HepG2 (cell line): Measurements from ENCODE around the gene CHRM5. TPM values are rescaled to one million over a fixed set of nuclear protein-coding genes. Genes with fewer than 3 reads are reported as not detected.

Experiments
- ATAC-seq: fragments of 200-7000 bp; cut with Tn5 transposase; 3 replicates; pipeline ENCODE4 v1.9.1; 2020; ENCODE audit warnings: mild to moderate bottlenecking, moderate library complexity
- BruUV-seq: library from RNA; stranded (reverse); fragments of 400-500 nt; replicated peaks from 2 replicates; lab custom pipeline; 2021; lab: Mats Ljungman, UMichigan
- CTCF ChIA-PET: fragments of 300-600 bp; formaldehyde crosslinking; extraction: SDS; loops from one replicate; lab custom pipeline; 2021; ENCODE audit warnings: low total read pairs, inconsistent platforms, low intra/inter-chr PET ratio; lab: Yijun Ruan, JAX
- POLR2A ChIA-PET: fragments of 350-600 bp; sonication (Branson Sonifier 250); formaldehyde crosslinking; loops from one replicate; lab custom pipeline; 2020; ENCODE audit warnings: antibody characterized with exemption, inconsistent platforms; lab: Yijun Ruan, JAX
- DNase-seq: peaks from one replicate; pipeline ENCODE4 v3.0.0-alpha.2; 2015; ENCODE audit warnings: low spot score
- FAIRE-seq: peaks from 3 replicates; lab custom pipeline; 2011; peaks lifted over from hg19 to GRCh38; lab: Jason Lieb, UNC
- H2AFZ ChIP-seq: one replicate; pipeline ENCODE4 v1.6.1; 2011; ENCODE audit warnings: low read length, inconsistent platforms
- H3K27ac ChIP-seq: fragments of 300-600 bp; 3 replicates; pipeline ENCODE4 v1.8.0; 2011; ENCODE audit warnings: mixed run types, mild to moderate bottlenecking, mixed read lengths, low read length, inconsistent platforms; ENCODE audit not compliant: insufficient read depth; ENCODE audit errors: extremely low read length
- H3K27me3 ChIP-seq, 2 experiments: fragments of 200-600 bp in 1 of 2; 2 replicates in 1 of 2; 3 replicates in 1 of 2; pipeline versions ENCODE4 v1.6.0 to v1.8.0; 2011; ENCODE audit warnings: low read length in 2 of 2, mild to moderate bottlenecking in 2 of 2, moderate library complexity in 2 of 2, inconsistent platforms in 1 of 2; ENCODE audit not compliant: insufficient read depth in 2 of 2, control insufficient read depth in 1 of 2
- H3K36me3 ChIP-seq, 2 experiments: fragments of 200-600 bp in 1 of 2; replicated peaks in 1 of 2; 2 replicates in 1 of 2; 3 replicates in 1 of 2; pipeline versions ENCODE4 v1.5.1 to v1.8.0; 2011; ENCODE audit warnings: low read length in 2 of 2, inconsistent platforms in 1 of 2; ENCODE audit not compliant: insufficient read depth in 2 of 2, control insufficient read depth in 1 of 2
- H3K4me1 ChIP-seq: 2 replicates; pipeline ENCODE4 v1.5.1; 2012; ENCODE audit warnings: low read length, inconsistent platforms; ENCODE audit not compliant: insufficient read depth
- H3K4me2 ChIP-seq: 2 replicates; pipeline ENCODE4 v1.6.0; 2011; ENCODE audit warnings: low read depth, low read length, inconsistent platforms
- H3K4me3 ChIP-seq, 3 experiments: fragments of 200-600 bp in 1 of 3; sonication (generic), shearing (Covaris generic) in 1 of 3; replicated peaks in 1 of 3; 2 replicates each; pipeline ENCODE4 v1.5.1; 2011 to 2016; ENCODE audit warnings: low read length in 3 of 3, inconsistent platforms in 2 of 3, low read depth in 2 of 3, mild to moderate bottlenecking in 2 of 3, control low read depth in 1 of 3, mixed read lengths in 1 of 3; ENCODE audit not compliant: insufficient read depth in 1 of 3
- H3K79me2 ChIP-seq: one replicate; pipeline ENCODE4 v1.6.1; 2011; ENCODE audit warnings: low read length, inconsistent platforms; ENCODE audit not compliant: insufficient read depth
- H3K9ac ChIP-seq: 2 replicates; pipeline ENCODE4 v1.6.0; 2011; ENCODE audit warnings: mild to moderate bottlenecking, low read depth, low read length, inconsistent platforms; ENCODE audit not compliant: insufficient read depth
- H3K9me3 ChIP-seq: 2 replicates; pipeline ENCODE4 v1.5.1; 2012; ENCODE audit warnings: mild to moderate bottlenecking, low read length
- H4K20me1 ChIP-seq: 2 replicates; pipeline ENCODE4 v1.6.0; 2011; ENCODE audit warnings: inconsistent platforms, mild to moderate bottlenecking, low read length, moderate library complexity; ENCODE audit not compliant: insufficient read depth
- ADNP ChIP-seq: sonication (generic); formaldehyde crosslinking; IDR thresholded peaks from 2 replicates; pipeline ENCODE4 v1.4.0; 2020; ENCODE audit warnings: missing genetic modification reagents
- ARNT ChIP-seq: fragments of 450-650 bp; IDR thresholded peaks from 2 replicates; pipeline ENCODE4 v1.6.1; 2017
- GABPA ChIP-seq, 2 experiments: IDR thresholded peaks; 2 replicates each; pipeline ENCODE4 v1.6.1; 2011 to 2016; ENCODE audit warnings: low read depth in 2 of 2, low read length in 1 of 2, missing biosample characterization in 1 of 2, missing genetic modification characterization in 1 of 2
- IRF1 ChIP-seq: sonication (generic); formaldehyde crosslinking; IDR thresholded peaks from 2 replicates; pipeline ENCODE4 v1.4.0; 2020; ENCODE audit warnings: low read depth, mild to moderate bottlenecking, missing genetic modification reagents
- PRMT3 ChIP-seq: sonication (generic); formaldehyde crosslinking; IDR thresholded peaks from 2 replicates; pipeline ENCODE4 v1.8.1; 2022; ENCODE audit warnings: low read depth, mild to moderate bottlenecking, moderate library complexity, missing genetic modification reagents, borderline replicate concordance
- TRIM22 ChIP-seq: fragments of 450-650 bp; IDR thresholded peaks from 2 replicates; pipeline ENCODE4 v1.6.1; 2017
- ZGPAT ChIP-seq: IDR thresholded peaks from 2 replicates; pipeline ENCODE4 v1.6.1; 2016; ENCODE audit warnings: mild to moderate bottlenecking
- WGBS: methylation state at CpG from one replicate; pipeline ENCODE4 v1.1.6; 2017; ENCODE audit warnings: low lambda C conversion rate; 5-methylcytosine and 5-hydroxymethylcytosine counted together
- in situ Hi-C: cut with HindIII; loops from 2 replicates; pipeline ENCODE4 v1.10.0; 2017; ENCODE audit warnings: low pct_unique_long_range_greater_than_20kb; ENCODE audit not compliant: extremely low pct_ligation_motif_present
- intact Hi-C: fragments of 100-400 bp; cut with micrococcal nuclease; formaldehyde crosslinking; loops from one replicate; pipeline ENCODE4 v1.10.0; 2022; ENCODE audit not compliant: unreplicated experiment
- polyA plus RNA-seq, 8 experiments: library from polyadenylated mRNA; depleted of rRNA in 3 of 8; stranded (reverse) in 7 of 8; unstranded in 1 of 8; fragments of >200 nt; fragmentation: Illumina TruSeq in 4 of 8; extraction: Trizol in 4 of 8; gene quantifications; 2 replicates each; pipeline versions ENCODE4 v1.2.1 to v1.2.3, GENCODE V29; 2011 to 2016; ENCODE audit warnings: low read depth in 4 of 8, missing spikeins in 1 of 8, mixed read lengths in 1 of 8; ENCODE audit not compliant: insufficient read depth in 1 of 8
- total RNA-seq, 5 experiments: library from RNA; depleted of rRNA; stranded (reverse); fragments of >200 nt; fragmentation: Illumina TruSeq; extraction: Trizol; gene quantifications; 2 replicates each; pipeline ENCODE4 v1.2.3, GENCODE V29; 2016; ENCODE audit warnings: low read depth in 1 of 5

CHRM5 gene
- total and polyA plus RNA-seq, 2 of the 13 experiments (the other 11 are each of a cell fraction or from before 2014, with no cell fraction given) = not detected

GRCh38 chr15:34084086-34084485, 115.8 kb downstream of the CHRM5 start:
- BruUV-seq = no TSS peak
- no peaks in the 10 kb centered on the region for H3K4me1 ChIP-seq
- H3K27me3 ChIP-seq = no peaks in the 10 kb centered on the region
- no peak overlapping the region for H2AFZ ChIP-seq
- FAIRE-seq = no peak
- TF ChIP-seq IRF1 (CRISPR knock-in tag) (no peak), PRMT3 (no peak), ARNT (no peak), ZGPAT (CRISPR knock-in tag) (no peak), GABPA (IDR thresholded peaks at IDR 0.05; ENCODE audit: low read depth, low read length) (no peak), GABPA (CRISPR knock-in tag; IDR thresholded peaks at IDR 0.05; ENCODE audit: low read depth) (no peak), ADNP (CRISPR knock-in tag) (no peak), TRIM22 (no peak)
- H3K4me3 ChIP-seq = no peak overlapping the region
- no peak overlapping the region for H3K27ac ChIP-seq
- H3K36me3 ChIP-seq = peaks cover 2 to 34% of the 10 kb centered on the region in 2 experiments; a peak in 4 of 5 replicates
- H3K9me3 ChIP-seq = no peaks in the 10 kb centered on the region
- intact Hi-C loops (no loop called here), in situ Hi-C loops (no loop called here)
- CTCF ChIA-PET = no interaction called here
- ATAC-seq = no peak
- H3K79me2 ChIP-seq = no peaks in the 10 kb centered on the region
- H3K4me2 ChIP-seq = no peak overlapping the region
- POLR2A ChIA-PET = no interaction called here
- no peak for DNase-seq
- H4K20me1 ChIP-seq = no peaks in the 10 kb centered on the region
- no peak overlapping the region for H3K9ac ChIP-seq
- WGBS = 92% methylated on average over 7 of the region's 7 CpGs
